Fibroblast of the aortic adventitia (primary cell): ENCODE data around the gene FKBP1A. TPM values are rescaled to one million over a fixed set of nuclear protein-coding genes. Genes with fewer than 3 reads are reported as not detected.

Source experiments
- DNase-seq: peaks from one replicate; pipeline ENCODE4 v3.0.0-alpha.2; 2010; ENCODE audit warnings: low read depth
- H3K4me3 ChIP-seq: 2 replicates; pipeline ENCODE4 v1.5.1; 2011; ENCODE audit warnings: low read depth, mild to moderate bottlenecking, control low read depth, low read length, moderate library complexity
- CTCF ChIP-seq: IDR thresholded peaks from 2 replicates; pipeline ENCODE4 v1.5.1; 2011; ENCODE audit warnings: mild to moderate bottlenecking, low read length, control low read depth, inconsistent platforms; ENCODE audit not compliant: insufficient read depth
- total RNA-seq: library from RNA; depleted of rRNA; stranded (reverse); fragments of >200 nt; gene quantifications from 2 replicates; pipeline ENCODE4 v1.2.3, GENCODE V29; 2012; ENCODE audit warnings: low replicate concordance

The FKBP1A gene
- total RNA-seq, 1 donor, result 200 TPM

- DNase-seq, result no peak
These were observed 34.7 kb upstream of the FKBP1A start for GRCh38 chr20:1427457-1428054.

GRCh38 chr20:1426231-1426849 lies 33.5 kb upstream of the FKBP1A start:
- DNase-seq, result no peak
- H3K4me3 ChIP-seq, result no peak overlapping the region
- no peak for TF ChIP-seq CTCF

More at GRCh38 chr20:1427457-1428054, 34.7 kb upstream of the FKBP1A start:
- TF ChIP-seq CTCF, result no peak
- H3K4me3 ChIP-seq, result no peak overlapping the region

- TF ChIP-seq CTCF, result no peak
- H3K4me3 ChIP-seq, result no peak overlapping the region
- DNase-seq, result no peak
These were observed 31.5 kb upstream of the FKBP1A start for GRCh38 chr20:1424336-1424735.

GRCh38 chr20:1423625-1424106 lies 30.8 kb upstream of the FKBP1A start:
- peak; percentile 51 for DNase-seq
- no peak overlapping the region for H3K4me3 ChIP-seq
- no peak for TF ChIP-seq CTCF

GRCh38 chr20:1423206-1423605 lies 30.4 kb upstream of the FKBP1A start:
- no peak for DNase-seq
- TF ChIP-seq CTCF, result no peak
- no peak overlapping the region for H3K4me3 ChIP-seq

- no peak for TF ChIP-seq CTCF
- no peak for DNase-seq
- H3K4me3 ChIP-seq, result no peak overlapping the region
These were observed 29.9 kb upstream of the FKBP1A start for GRCh38 chr20:1422753-1423152.
